Measurements from ENCODE around the gene LGALS9. TPM values are rescaled to one million over a fixed set of nuclear protein-coding genes. Genes with fewer than 3 reads are reported as not detected.

Gene LGALS9
- total and polyA plus RNA-seq, 9 of the 15 experiments (the other 6 are each of a cell fraction or from before 2014, with no cell fraction given): 0.45 to 6.9 (median 2.8) TPM

DNA sequence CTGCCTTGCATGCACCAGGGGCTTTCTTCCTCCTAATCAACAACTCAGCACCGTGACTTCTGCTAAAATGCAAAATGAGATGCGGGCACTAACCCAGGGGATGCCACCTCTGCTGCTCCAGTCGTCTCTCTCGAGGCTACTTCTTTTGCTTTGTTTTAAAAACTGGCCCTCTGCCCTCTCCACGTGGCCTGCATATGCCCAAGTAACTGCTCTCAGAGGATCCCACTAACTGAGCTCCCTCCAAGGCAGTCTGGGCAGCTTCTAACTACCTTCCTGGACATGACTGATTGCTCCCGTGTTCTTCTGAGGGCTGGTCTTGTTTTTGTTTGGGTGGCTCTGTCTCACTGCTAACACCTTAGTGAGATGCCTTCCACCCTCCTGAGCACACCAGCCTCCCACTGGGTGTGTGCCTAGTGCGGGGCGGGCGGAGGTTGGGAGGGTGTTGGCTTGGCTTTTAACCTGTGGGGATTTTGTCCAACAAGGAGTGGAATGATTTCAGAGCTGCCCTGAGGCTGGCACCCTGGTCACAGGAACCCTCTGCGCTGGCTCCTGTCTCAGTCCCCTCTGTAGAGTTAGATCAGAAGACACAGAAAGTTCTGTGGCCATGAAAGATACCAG lies 8.9 kb upstream of the LGALS9 start (continued):
- TF ChIP-seq, protein P1, sequence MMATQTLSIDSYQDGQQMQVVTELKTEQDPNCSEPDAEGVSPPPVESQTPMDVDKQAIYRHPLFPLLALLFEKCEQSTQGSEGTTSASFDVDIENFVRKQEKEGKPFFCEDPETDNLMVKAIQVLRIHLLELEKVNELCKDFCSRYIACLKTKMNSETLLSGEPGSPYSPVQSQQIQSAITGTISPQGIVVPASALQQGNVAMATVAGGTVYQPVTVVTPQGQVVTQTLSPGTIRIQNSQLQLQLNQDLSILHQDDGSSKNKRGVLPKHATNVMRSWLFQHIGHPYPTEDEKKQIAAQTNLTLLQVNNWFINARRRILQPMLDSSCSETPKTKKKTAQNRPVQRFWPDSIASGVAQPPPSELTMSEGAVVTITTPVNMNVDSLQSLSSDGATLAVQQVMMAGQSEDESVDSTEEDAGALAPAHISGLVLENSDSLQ (IDR thresholded peaks at IDR 0.05): no peak
- TF ChIP-seq, protein P2, sequence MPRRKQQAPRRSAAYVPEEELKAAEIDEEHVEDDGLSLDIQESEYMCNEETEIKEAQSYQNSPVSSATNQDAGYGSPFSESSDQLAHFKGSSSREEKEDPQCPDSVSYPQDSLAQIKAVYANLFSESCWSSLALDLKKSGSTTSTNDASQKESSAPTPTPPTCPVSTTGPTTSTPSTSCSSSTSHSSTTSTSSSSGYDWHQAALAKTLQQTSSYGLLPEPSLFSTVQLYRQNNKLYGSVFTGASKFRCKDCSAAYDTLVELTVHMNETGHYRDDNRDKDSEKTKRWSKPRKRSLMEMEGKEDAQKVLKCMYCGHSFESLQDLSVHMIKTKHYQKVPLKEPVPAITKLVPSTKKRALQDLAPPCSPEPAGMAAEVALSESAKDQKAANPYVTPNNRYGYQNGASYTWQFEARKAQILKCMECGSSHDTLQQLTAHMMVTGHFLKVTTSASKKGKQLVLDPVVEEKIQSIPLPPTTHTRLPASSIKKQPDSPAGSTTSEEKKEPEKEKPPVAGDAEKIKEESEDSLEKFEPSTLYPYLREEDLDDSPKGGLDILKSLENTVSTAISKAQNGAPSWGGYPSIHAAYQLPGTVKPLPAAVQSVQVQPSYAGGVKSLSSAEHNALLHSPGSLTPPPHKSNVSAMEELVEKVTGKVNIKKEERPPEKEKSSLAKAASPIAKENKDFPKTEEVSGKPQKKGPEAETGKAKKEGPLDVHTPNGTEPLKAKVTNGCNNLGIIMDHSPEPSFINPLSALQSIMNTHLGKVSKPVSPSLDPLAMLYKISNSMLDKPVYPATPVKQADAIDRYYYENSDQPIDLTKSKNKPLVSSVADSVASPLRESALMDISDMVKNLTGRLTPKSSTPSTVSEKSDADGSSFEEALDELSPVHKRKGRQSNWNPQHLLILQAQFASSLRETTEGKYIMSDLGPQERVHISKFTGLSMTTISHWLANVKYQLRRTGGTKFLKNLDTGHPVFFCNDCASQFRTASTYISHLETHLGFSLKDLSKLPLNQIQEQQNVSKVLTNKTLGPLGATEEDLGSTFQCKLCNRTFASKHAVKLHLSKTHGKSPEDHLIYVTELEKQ (CRISPR knock-in tag; IDR thresholded peaks at IDR 0.05): no peak

DNA sequence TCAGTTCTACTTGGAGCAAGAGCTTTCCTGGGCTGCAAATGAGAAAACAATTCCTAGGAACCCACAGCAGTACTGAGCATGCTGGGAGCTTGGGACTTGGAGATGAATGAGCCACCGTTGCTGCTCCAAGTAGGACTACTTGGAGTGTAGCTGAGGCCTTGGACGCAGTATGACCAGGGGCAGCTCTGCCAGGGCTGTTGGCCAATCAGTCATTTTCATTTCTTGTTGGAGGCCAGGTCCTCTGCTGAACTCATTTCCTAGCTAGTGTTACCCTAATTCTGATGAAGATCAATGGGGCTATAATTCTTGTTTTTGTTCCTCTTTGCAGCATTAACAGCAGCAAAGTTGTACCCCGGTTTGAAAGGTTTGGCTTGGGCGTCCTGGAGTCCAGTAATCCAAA lies 8.0 kb upstream of the LGALS9 start:
- TF ChIP-seq C11orf30 (IDR thresholded peaks at IDR 0.05; ENCODE audit: low read depth) (no peak), NR1H2 (CRISPR knock-in tag; IDR thresholded peaks at IDR 0.05) (no peak), NR2C1 (IDR thresholded peaks at IDR 0.05) (no peak), NR2C1 (tag; IDR thresholded peaks at IDR 0.05) (no peak), ZNF143 (CRISPR knock-in tag; IDR thresholded peaks at IDR 0.05) (no peak)
- Histone ChIP-seq H3K9me1 (ENCODE audit: control insufficient read depth, insufficient read depth, low read length) (no peaks in the 10 kb centered on the region), H3K4me1 (replicated peaks in 1 of 2; ENCODE audit: control insufficient read depth in 2 of 2, insufficient read depth in 2 of 2, low read length in 2 of 2) (no peaks in the 10 kb centered on the region), H3K4me3 (no peak overlapping the region), H4K20me1 (replicated peaks; ENCODE audit: control insufficient read depth, insufficient read depth, low read length) (no peaks in the 10 kb centered on the region; the same call in 1 of the 2 replicates), H3K27ac (ENCODE audit: extremely low read depth, low read depth, low read length) (no peak overlapping the region), H3K36me3 (ENCODE audit: control insufficient read depth, insufficient read depth, low read length) (peaks cover 76% of the 10 kb centered on the region; the same call in 2 of the 3 replicates), H3K9ac (ENCODE audit: insufficient read depth in 1 of 2, low read depth in 2 of 2, low read length in 2 of 2) (no peak overlapping the region), H3K27me3 (ENCODE audit: control insufficient read depth in 2 of 2, insufficient read depth in 2 of 2, low read length in 2 of 2) (no peaks in the 10 kb centered on the region), H3K4me2 (ENCODE audit: insufficient read depth, low read length) (no peak overlapping the region), H2AFZ (ENCODE audit: low read depth, low read length) (no peak overlapping the region), H3K9me3 (replicated peaks; ENCODE audit: control insufficient read depth, insufficient read depth, low read depth, low read length) (no peaks in the 10 kb centered on the region), H3K79me2 (ENCODE audit: control insufficient read depth, insufficient read depth, low read length) (no peaks in the 10 kb centered on the region)
- POLR2A ChIA-PET: interaction anchor here (0.7 kb wide), 1 partner anchor 238 kb away, joined by 3 read pairs; no protein-coding TSS in a partner anchor
- BruUV-seq (replicated peaks): no TSS peak
- ATAC-seq (no peak), FAIRE-seq (no peak), DNase-seq (ENCODE audit: extremely low read depth in 1 of 4, low spot score in 3 of 4) (no peak)
- 66% methylated on average over 4 of the region's 4 CpGs for WGBS (ENCODE audit: insufficient coverage, low coverage, missing lambda C conversion rate)
- intact Hi-C loops (cut with micrococcal nuclease) (no loop called here), in situ Hi-C loops (cut with MboI) (no loop called here)
- CTCF ChIA-PET (ENCODE audit: low intra/inter-chr PET ratio): no interaction called here
